ENCODE measurements around the gene PITPNC1. TPM values are rescaled to one million over a fixed set of nuclear protein-coding genes. Genes with fewer than 3 reads are reported as not detected.
"Not testable (repeated sequence)": the region's sequence is repeated elsewhere in the genome, so short reads cannot be mapped to it uniquely, and the experiment has no call there.

The PITPNC1 gene
- polyA plus RNA-seq, 4 donors, result 20.0 to 23.7 (median 20.5) TPM

DNA sequence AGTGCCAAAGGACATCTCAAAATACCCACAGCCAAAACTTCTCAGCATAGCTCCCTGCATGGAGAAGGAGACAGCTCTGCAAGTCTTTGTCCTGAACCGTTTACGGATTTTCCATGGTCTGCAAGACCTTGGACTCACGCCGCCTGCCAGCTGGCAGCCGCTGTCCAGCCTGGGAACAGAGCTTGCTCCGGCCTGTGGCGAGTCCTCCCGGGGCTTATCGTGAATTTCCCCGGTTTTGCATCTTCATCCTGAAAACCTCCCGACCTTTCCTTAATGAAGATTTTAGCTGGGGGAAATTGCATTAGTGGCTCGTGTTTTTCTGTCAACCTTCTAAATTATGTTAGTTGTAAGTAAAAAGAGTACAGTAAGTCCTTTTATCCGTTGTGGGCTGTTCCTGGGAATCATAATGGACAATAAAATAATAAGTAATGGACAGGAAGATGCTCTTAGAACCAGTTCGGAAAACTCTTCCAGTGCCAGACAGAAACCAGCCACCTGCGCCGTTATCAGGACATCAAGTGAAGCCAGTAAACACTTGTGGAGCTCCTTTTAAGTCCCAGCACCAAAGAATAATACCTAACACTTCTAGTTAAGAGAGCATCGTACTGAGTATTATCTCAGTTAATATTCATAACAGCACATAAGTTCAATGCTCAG lies 228.3 kb downstream of the PITPNC1 start:
- no peak for DNase-seq (ENCODE audit: low read depth in 4 of 4, low spot score in 2 of 4)

DNA sequence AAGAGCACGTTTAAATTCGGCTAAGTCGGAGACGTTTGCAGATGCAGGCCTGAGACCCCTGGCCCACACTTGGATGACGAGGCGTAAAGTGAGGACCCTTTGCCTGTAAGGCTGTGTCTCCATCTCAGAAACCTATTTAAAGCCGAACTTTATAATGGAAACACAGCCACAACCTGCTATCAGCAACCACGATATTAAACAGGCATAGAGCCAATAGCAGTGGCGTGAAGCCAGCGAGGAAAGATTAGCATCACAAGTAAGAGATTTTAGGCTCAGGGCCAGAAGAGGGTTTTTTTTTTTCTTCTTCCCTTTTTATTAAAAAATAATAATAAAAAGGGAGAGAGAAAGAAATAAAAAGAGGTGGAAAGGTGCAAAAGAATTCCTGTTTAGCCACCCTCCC lies 229.4 kb downstream of the PITPNC1 start:
- no peak for DNase-seq (ENCODE audit: low read depth in 4 of 4, low spot score in 2 of 4)

DNA sequence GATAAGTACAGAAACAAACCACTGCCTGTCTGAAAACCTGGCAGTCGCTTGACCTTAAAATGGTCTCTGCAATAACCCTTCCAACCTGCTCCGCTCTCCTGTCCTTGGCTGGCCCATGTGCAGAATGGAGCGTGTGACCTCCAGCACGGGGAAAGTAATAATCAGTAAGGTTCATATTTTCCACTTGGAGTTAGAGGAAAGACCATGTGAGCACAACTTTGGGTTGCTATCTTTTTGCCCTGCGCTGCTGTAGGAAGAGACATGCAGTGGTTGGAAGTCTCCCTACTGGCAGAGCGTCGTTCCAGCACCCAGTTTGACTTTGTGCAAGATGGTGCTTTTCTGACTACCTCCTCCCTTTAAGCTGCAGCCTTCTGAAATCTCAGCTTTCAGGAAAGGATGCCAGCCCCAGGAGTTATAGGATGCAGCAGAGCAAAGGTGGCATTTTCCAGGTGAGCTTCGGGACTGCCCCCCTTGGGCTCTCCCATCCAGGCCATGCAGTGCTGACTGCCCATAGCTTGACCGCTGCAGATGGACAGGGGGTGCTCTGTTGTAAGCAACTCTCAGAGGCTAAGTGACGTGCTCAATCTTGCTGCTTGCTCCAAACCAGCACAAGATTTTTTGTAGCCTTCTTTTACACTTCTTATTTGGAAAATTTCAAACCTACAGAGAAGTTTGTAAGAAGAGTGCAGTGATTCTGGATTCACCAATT lies 230.0 kb downstream of the PITPNC1 start:
- DNase-seq (ENCODE audit: low read depth in 4 of 4, low spot score in 2 of 4), result no peak

DNA sequence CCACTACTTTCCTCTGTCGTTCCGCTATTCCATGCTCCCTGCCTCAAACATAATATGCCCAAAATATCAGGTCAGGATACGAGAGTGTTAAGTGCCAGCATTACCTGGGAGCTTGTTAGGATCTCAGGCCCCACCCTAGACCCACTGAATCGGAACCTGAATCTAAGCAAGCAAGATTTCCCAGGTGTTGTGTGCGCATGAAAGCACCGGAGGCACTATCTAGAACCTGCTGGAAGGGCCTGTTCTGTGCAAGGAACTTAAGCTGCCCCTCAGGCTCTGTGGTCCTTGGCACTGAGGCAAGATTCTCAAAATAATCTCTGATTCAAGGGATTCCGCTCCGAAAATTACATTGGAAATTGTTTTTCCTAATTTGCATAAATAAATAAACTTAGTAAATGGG lies 233.0 kb downstream of the PITPNC1 start:
- DNase-seq (ENCODE audit: low read depth in 4 of 4, low spot score in 2 of 4), result no peak

DNA sequence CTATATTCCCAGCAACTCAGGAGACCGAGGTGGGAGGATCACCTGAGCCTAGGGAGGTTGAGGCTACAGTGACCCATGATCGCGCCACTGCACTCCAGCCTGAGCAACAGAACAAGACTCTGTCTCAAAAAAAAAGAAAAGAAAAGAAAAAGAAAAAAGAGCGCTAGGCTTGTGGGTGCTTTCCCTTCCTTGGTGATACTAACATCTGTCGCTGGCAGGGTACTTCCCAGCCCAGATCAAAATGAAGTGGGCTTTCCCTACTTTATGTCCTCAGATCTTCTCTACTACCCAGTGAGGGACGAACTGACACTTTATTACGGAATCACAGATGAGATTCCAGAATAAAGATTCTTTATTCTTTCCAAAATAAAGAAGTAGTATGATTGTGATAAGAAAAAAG lies 236.9 kb downstream of the PITPNC1 start:
- DNase-seq (ENCODE audit: low read depth in 4 of 4, low spot score in 2 of 4), result no peak

DNA sequence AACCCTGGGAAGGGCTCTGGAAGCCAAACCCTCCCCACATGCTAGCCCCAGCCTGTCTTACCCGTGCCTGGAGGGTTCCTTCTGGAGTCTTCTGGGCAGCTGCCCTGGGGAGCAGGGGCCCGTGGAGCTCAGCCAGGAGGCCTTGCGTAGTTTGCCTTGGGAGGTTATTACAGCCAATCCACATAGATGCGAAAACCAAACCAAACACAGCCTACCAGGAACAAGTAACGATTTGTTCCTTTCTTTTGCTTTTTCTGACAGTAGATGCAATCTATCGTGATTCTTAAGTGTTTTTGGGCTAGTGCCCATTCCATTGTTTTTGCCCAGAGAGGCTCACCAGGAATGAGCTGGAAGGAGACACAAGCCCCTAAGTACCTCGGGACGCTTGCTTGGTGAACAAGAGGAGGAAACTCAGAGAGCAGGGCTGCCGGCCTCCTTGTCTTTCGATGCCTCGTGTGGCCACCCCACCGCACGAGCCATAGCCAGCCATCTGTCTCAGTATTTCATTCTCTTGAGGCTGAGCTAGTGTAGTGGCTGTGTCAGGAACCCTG lies 238.0 kb downstream of the PITPNC1 start:
- no peak for DNase-seq (ENCODE audit: low read depth in 4 of 4, low spot score in 2 of 4)

DNA sequence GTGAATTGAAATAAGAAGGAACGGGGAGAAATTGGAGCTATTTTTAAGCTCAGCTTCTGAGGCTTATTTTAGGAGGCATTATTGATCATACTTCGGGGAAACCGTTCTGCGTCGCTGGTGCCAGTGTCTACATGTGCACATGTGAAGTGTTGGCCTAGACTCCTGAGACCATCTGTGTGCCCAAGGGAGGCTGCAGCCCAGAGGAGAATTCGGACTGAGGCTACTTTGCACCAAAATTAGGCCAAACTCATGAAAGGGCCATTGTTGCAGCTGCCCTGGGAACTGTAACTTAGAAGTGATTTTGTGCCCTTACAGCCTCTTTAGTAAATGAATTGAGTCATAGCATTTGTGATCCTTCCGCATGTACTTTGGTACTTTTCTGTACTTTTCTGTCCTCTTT lies 238.7 kb downstream of the PITPNC1 start:
- no peak for DNase-seq (ENCODE audit: low read depth in 4 of 4, low spot score in 2 of 4)

DNA sequence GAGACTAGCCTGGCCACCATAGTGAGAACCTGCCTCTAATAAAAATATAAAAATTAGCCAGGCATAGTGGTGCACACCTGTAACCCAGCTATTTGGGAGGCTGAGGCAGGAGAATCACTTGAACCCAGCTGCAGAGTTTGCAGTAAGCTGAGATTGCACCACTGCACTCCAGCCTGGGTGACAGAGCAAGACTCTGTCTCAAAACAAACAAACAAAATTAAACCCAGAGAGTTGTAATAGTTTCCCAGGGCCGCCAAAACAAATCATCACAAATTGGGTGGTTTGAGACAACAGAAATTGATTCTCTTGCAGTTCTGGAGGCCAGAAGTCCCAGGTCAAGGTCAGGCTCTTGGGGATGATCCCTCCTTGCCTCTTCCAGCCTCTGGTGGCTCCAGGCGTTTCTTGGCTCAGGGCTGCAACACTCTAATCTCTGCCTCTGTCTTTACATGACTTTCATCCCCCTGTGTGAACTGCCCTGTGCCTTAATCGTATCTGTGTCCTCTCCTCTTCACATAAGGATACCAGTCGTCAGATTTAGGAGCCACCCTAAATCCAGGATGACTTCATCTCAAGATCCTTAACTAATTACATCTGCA lies 240.3 kb downstream of the PITPNC1 start:
- no peak for DNase-seq (ENCODE audit: low read depth in 4 of 4, low spot score in 2 of 4)

DNA sequence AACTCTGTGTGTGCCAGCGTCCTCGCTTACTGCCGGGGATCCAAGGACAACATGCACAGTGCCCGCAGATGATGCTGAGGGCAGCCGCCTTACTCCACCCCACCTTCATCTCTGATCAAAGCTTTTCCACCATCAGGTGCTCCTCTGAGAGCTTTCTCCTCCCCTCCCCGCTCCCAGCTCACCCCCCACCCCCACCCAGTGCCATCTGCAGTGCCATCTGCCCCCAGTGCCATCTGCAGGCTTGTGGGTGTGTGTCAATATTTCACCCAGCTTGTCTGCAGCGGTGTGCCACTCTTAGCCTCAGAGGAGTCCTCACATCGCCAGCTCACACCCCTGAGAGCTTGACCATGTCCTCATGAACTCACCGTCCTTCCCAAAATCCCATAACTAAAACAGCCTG lies 242.5 kb downstream of the PITPNC1 start:
- no peak for DNase-seq (ENCODE audit: low read depth in 4 of 4, low spot score in 2 of 4)

DNA sequence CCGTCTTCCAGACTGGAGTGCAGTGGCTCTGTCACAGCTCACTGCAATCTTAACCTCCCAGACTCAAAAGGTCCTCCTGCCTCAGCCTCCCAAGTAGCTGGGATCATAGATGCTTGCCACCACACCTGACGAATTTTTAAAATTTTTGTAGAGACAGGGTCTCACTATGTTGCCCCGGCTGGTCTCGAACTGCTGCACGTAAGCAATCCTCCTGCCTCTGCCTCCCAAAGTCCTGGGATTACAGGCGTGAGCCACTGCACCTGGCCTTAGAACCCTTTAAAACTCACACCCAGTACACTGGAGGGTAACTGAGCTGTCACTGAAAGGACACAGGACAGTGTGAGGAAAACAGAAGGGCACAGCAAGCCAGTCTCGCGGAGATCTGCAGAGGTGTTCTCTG lies 243.0 kb downstream of the PITPNC1 start:
- DNase-seq (ENCODE audit: low read depth in 4 of 4, low spot score in 2 of 4), result no peak

DNA sequence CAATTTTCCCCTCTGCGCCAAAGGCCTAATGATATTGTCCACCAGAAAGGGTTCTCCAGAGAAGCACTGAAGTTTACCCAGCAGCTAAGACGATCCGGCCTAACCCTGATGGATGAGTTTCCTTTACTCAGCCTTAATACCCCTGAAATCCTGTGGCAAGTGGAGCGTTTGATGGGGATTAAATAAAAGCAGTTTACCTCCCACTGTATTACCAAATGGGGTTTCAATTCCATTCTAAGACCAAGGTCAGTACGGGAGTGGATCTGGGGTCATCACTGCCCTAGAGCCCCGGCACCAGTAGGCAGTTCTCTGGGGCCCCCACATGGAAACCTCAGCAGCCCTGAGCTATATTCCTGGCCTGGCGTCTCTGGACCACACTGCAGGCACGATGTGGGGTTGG lies 243.6 kb downstream of the PITPNC1 start:
- no peak for DNase-seq (ENCODE audit: low read depth in 4 of 4, low spot score in 2 of 4)

DNA sequence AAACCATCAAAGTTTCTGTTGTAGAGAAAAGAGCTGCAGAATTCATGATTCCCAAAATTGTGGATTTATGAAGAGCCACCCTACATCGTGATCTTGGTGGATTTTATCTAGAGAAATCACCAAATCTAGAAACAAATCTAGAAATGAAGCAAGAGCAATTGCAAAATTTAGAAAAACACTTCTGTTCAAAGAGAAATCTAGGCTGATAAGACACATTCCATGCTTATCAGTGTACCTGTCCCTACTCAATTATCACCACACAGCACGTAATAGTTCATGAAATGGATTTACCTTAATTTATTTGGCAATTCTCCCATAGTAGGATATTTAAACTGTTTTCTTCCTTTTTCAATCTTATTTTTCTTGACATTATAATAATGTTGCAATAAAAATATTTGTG lies 246.7 kb downstream of the PITPNC1 start:
- DNase-seq (ENCODE audit: low read depth in 4 of 4, low spot score in 2 of 4), result no peak

DNA sequence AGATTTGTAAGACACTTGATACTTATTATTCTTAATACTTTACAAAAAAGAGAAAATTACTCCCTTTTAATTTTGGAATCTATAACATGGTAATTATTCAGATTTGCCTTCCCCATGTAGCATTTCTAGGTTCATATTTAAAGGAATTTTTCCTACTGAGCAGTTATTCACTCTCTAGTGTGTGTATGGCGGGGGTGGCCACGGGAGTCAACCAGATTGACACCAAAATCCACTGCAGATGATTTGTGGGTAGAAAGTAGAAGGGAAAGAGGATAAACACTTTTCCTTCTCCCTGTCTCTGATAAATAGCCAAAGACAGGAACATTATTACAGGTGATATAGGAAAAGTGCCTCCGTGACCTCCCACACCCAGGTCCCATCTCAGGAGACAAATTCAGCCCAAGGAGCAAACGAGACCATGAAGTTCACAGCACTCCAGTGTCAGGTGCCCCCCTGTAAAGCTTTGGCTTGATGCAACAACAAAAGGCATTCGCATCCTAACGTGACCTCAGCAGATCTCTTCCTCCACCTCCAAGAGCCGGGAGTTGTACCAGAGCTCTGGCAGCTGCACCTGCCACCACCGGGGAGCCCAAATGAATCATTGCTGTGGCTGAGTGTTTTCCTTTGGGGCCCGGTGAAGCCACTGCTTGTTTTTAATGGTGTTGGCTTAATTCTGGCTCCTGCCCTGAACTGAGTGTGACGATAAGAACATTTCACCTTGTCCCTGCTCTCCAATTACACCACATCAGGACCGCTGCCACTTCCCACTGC lies 248.0 kb downstream of the PITPNC1 start:
- DNase-seq (ENCODE audit: low read depth in 4 of 4, low spot score in 2 of 4), result no peak

DNA sequence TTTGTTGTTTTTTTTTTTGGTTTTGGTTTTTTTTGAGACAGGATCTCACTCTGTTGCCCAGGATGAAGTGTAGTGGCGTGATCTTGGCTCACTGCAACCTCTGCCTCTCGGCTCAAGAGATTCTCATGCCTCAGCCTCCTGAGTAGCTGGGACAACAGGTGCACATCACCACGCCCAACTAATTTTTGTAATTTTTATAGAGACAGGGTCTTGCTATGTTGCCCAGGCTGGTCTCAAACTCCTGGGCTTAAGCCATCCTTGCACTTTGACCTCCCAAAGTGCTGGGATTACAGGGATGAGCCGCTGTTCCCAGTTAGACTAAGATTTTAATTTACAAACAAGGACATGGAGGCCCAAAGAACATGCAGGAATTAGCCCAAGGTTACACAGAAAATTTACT lies 248.9 kb downstream of the PITPNC1 start:
- no peak for DNase-seq (ENCODE audit: low read depth in 4 of 4, low spot score in 2 of 4)

DNA sequence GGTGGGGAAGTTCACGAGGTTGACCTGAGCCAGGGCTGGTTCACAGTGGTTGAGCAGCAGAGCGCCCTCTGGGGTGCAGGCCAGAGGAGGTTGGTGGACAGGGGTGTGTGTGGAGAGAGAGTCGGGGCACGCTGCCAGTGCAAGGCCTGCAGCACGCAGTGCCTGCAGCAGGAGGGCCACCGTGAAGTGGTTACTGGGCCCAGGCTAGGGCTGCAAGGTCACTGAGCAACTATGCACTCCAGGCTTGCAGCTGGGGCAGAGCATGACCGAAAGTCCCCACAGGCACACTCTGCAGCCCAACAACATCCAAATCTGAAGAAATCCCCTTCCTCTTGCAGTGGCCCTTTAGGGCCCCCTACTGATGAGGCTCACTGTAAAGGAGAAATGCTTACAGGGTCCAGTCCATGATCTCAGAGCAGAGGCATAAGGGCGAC lies 251.5 kb downstream of the PITPNC1 start:
- no peak for DNase-seq (ENCODE audit: low read depth in 4 of 4, low spot score in 2 of 4)

DNA sequence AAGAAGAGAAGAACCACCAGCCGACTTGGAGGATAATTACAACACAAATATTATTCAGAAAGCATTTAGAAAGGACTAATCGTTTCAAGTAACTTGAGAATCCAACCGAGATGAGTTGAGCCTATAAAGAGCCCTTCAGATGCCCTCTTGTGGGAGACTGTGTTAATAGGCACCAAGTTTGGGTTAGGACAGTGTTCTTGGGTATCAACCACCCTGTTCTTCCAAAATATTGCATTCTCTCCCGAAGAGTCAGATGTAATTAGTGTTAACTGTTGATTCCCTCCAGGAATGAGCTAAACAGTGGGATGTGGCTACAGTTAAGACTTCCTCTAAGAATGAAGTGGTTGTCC lies 252.9 kb downstream of the PITPNC1 start:
- DNase-seq (ENCODE audit: low read depth in 4 of 4, low spot score in 2 of 4), result no peak

DNA sequence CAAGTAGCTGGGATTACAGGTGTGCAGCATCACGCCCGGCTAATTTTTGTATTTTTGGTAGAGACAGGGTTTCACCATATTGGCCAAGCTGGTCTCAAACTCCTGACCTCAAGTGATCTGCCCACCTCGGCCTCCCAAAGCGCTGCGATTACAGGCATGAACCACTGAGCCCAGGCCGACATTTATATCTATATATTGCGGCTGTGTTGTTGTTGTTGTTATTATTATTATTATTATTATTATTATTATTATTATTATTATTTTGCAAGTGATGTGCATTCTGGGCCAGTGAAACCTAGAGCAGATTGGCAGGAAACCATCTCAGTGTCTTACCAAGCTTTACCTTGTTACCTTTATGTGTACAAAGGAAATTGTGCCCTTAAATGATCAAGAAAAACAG lies 253.8 kb downstream of the PITPNC1 start:
- DNase-seq (ENCODE audit: low read depth in 4 of 4, low spot score in 2 of 4), result not testable (repeated sequence)

DNA sequence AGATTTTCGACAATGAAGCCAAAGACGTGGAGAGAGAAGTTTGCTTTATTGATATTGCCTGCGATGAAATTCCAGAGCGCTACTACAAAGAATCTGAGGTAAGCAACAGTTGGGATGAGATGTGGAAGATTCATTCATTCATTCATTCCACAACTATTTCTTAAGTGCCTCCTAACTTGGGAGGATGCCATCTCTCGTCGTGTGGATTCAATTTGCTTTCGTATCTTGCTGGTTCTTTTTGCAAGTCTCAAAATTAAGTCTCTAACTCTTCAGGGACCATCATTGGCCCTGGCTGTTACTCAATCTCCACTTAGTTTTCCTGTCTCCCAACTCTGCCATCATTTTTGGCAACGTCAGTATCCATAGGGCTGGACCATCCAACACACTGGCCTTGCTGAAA lies 255.1 kb downstream of the PITPNC1 start:
- no peak for DNase-seq (ENCODE audit: low read depth in 4 of 4, low spot score in 2 of 4)

DNA sequence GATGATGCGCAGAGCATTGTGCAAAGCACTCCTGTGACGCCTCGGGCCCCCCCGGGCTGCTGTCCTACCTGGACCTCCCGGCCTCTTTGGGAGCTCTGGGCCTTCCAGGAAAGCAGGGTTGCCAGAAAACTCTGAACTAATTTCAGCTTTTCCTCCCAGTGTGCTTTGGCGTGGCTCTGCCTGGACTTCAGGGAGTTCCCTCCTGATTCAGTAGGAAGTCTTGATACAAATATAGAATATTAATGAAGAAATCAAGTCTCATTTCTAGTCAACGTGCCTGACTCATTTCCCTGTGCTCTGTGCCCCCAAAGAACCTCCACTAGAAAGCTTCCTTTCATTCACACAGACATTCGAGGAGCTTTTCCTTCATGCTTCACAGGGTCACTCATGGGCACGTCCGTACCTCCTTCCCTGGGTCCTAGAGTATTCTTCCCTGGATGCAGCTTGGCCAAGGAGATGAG lies 256.7 kb downstream of the PITPNC1 start:
- DNase-seq (ENCODE audit: low read depth in 4 of 4, low spot score in 2 of 4), result no peak

DNA sequence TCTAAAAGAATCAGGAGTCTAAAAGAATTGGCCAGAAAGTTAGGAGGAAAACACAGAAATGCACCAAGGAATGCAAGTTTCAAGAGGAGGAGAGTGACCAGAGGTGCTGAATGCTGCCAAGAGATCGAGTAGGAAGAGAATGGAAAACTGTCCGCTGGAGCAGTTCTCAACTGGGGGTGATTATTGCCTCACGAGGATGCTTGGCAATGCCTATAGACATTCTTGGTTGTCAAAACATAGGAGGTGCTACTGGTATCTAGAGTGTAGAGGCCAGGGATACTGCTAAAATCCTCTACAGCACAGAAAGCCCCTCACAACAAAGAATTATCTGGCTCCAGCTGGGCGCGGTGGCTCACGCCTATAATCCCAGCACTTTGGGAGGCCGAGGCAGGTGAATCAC lies 258.6 kb downstream of the PITPNC1 start:
- DNase-seq (ENCODE audit: low read depth in 4 of 4, low spot score in 2 of 4), result no peak

DNA sequence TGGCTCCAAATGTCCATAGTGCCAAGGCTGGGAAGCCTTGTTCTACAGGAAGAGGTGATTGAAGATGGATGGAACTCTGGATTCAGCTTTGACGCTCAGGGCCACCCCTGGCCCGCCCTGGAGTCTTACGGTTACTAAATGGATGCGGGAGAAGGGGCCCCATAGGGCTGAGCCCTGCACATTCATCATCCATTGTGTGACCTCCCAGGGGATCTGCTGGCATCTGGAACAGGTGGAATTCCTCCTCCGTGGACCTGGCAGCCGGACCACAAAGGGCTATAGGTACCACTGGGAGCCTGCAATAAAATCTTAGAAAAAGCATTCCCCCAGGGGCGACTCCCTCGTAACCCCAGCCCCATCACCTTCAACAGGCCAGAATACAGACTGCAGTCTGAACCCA lies 259.2 kb downstream of the PITPNC1 start:
- DNase-seq (ENCODE audit: low read depth in 4 of 4, low spot score in 2 of 4), result no peak

Data from left renal cortex interstitium (tissue), 4 donors.